ENCODE measurements around the gene ATOH7.

DNA sequence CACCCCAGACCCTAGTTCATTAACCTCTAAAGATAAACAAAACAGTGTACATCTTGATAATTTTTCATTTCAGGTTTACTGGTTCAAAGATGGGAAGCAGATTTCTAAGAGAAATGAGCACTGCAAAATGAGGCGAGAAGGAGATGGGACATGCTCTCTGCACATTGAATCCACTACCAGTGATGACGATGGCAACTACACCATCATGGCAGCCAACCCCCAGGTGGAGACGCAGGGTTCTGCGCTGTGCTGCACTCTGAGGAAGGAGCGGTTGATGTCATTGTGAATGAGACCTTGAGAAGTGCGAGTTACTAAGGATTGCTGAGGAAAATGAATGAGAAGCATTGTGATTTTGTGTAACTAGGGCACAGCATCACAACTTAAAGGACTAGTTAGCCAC is 37.6 kb downstream of the ATOH7 start:
- TF ChIP-seq, protein P1, sequence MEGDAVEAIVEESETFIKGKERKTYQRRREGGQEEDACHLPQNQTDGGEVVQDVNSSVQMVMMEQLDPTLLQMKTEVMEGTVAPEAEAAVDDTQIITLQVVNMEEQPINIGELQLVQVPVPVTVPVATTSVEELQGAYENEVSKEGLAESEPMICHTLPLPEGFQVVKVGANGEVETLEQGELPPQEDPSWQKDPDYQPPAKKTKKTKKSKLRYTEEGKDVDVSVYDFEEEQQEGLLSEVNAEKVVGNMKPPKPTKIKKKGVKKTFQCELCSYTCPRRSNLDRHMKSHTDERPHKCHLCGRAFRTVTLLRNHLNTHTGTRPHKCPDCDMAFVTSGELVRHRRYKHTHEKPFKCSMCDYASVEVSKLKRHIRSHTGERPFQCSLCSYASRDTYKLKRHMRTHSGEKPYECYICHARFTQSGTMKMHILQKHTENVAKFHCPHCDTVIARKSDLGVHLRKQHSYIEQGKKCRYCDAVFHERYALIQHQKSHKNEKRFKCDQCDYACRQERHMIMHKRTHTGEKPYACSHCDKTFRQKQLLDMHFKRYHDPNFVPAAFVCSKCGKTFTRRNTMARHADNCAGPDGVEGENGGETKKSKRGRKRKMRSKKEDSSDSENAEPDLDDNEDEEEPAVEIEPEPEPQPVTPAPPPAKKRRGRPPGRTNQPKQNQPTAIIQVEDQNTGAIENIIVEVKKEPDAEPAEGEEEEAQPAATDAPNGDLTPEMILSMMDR (IDR thresholded peaks at IDR 0.05; ENCODE audit: low read length), result no peak
- TF ChIP-seq EZH2 (IDR thresholded peaks at IDR 0.05; ENCODE audit: borderline replicate concordance, low read length), result no peak

Measured in OCI-LY1 (cell line).